NCI-H526 (cell line): ENCODE results near the gene PREX1.

Source experiments
- DNase-seq, 2 experiments: peaks; one replicate each; lab custom pipeline; 2025; lab: John Stamatoyannopoulos, UW

The PREX1 gene

DNA sequence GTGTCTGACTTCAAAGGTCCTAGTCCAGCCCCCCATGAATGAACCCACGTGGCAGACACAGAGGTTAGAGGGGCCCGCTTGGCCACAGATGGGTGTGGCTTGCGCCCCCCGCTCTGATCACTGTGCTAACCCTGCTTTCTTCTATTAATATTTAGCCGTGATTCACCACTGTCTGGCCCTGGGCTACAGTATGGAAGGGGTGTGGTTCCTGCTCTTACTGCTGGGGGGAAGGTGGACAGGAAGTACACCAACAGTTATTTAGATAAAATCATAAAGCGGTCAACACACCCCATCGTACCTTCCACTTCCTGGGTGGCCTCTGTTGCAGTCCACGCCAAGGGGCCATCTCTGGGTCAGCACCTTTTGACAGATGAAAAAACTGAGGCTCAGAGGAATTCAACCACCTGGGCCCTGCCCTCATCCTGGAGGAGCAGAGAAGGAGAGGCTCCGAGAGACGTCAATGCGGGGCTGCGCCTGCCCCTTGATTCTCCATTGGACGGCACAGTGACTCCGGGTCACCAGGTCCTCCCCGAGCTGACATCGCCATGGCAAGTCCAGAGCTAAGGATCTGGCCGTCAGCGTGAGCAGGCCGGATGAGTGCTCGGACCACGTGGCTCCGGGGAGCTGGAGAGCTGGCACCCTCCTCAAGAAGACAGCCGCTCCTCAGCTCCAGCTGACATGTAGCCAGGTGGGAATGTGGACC is 206.3 kb downstream of the PREX1 start:
- DNase-seq, result no peak

DNA sequence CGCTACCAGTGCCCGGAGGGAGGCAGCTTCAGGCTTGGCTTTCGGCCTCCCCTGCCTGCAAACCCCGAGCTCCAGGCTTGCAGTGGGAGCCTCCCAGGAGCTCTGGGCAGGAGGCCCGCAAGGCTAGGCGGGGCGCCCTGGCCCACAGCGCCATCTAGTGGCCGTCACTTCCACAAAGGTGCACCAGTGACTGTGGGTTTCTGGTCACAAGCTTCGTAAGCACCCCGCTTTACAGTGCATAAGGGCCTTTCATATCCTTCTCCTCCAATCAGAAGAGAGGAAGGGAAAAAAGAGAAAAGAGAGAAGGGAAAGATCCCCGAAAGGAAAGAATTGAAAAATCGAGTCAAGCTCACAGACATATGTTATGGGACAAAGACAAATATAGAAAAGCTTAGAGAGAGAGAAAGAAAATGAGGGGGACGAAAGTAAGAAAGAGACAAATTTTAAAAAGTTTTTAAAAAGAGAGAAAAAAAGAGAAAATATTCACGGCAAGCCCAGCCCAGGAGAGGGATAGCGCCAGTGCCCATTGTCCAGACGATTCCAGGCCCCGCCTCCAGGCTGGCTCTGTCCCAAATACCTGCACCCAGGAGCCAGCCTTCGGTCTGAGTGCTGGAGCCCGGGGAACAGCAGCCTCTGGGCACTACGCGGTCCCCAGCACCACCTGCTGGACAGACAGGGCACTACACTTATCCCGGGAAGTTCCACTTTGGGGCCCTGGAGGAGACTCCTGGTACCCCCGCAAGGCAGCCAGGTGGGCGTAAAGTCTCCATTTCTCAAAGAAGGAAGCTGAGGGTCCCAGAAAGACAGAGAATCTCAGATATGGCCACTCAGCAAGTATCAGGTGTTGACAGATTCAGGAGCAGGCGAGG is 207.1 kb downstream of the PREX1 start:
- DNase-seq, result peak; percentile 72 to 93

- no peak for DNase-seq
These were observed 207.7 kb downstream of the PREX1 start for GRCh38 chr20:48620154-48620506.

- no peak for DNase-seq
These were observed 208.4 kb downstream of the PREX1 start for GRCh38 chr20:48619126-48620101.

DNA sequence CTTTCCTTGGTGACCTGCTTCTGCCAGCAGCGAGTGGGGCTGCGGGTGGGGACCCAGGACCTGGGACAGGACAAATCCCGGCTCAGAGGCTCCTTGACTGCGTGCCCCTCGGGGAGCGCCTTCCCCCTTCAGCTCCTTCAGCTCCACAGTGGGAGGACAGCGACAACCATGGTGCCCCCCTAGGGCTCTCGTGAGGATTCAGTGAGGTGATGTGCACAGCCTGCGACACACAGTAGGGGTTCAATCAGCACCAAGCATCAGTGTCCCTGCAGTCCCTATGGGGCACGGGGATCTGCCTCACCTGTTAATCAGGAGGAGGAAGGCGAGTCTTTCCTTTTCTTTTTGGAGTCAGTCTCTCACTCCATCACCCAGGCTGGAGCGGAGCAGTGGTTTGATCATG is 209.2 kb downstream of the PREX1 start:
- no peak for DNase-seq

GRCh38 chr20:48618052-48618451 is 209.7 kb downstream of the PREX1 start:
- no peak for DNase-seq

DNA sequence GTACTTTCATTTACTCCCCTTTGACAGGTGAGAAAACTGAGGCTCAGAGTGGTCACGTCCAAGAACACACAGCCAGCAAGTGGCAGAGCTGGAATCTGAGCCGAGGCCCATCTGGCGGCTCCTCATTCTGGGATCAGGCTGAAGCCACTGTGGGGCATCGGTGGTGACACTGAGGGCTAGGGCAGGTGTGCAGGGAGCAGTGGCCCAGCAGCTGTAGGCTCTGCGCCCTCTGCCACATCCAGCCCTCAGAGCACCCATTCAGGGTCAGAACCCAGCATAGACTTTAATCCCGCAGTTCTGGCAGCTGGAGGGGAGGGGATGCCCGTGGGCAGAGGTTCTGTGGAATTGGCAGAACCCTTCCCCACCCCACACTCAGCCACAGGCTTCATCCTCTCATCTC is 210.3 kb downstream of the PREX1 start:
- no peak for DNase-seq

GRCh38 chr20:48616481-48616880 is 211.3 kb downstream of the PREX1 start:
- no peak for DNase-seq

DNA sequence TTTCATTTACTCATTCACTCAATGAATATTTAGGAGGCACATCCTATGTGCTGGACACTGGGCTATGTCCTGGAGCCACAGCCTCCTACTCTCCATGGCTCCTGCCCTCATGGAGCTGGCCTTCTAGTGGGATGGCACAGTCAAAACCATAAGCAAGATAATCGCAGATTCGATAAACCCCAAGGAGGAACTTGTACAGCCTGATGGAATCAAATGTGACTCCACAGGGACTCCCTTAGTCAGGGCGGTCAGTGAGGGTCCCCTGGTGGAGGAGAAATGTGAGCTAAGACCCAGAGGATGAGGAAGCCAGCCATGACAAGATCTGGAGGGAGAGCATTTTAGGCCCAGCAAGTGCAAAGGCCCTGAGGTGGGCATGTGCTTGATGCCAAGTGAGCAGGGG is 211.9 kb downstream of the PREX1 start:
- DNase-seq, result no peak

DNA sequence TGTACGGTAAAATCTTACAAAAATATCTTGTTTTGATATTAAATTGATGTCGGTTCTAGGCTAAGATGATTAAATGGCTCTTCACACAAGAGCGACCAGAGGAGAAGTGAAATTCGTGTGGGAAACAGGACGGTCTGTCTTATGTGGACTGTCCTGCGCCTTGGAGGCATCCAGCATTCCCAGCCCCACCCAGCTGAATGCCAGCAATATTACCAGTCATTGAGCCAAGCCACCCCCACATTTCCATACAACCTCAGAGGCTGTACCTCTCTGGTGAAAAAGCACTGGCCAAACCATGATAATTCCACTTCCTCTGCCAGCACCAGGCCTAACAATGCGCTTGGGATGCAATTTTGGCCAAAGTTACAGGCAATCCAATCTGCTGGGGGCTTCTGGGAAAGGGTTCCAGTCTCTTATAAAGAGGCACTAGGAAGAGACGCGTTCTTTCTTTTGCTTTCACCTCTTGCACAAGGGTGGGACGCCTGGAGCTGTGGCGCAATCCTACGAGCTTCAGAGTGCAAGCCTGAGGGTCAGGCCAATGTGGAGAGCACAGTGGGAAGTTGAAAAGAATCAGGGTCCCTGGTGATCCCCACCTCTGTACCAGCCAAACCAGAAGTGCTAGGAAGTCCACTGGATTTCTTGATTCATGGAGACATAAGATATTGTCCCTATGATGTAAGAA is 213.1 kb downstream of the PREX1 start:
- DNase-seq, result no peak

- no peak for DNase-seq
These were observed 213.9 kb downstream of the PREX1 start for GRCh38 chr20:48613926-48614325.

GRCh38 chr20:48612335-48612734 is 215.5 kb downstream of the PREX1 start:
- DNase-seq, result no peak

DNA sequence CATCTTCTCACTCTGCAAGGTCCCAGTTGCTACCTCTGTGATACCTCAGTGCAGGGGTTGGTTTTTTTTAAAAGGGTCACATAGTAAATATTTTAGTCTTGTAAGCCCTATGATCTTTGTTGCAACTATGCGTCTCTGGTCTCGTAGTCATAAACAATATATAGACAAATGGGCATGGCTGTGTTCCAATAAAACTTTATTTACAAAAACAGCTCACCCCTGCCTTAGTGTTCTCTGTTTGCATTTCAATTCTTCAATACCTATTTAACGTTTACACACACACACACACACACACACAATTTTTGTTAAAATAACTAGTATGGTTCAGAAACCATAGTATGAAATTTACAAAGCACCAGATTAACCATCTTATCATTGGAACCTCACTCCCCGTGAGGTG is 216.8 kb downstream of the PREX1 start:
- no peak for DNase-seq

- DNase-seq, result no peak
These were observed 218.3 kb downstream of the PREX1 start for GRCh38 chr20:48609491-48609978.

GRCh38 chr20:48608756-48609155 is 219.0 kb downstream of the PREX1 start:
- peak; percentile 86 to 92 for DNase-seq

DNA sequence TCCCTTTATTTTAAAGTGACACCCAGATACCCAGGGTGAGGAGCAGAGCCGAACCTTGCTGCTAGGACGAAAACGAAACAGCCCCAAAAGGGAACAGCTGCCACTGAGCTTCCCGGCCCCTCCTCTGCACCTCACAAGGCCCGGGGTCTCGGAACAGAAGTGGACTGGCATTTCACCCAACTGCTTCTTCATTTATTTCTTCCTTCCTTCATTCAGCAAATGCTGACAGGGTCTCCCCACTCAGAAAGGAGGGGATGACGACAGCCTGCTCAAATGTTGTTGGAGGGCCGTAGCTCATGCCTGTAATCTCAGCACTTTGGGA is 220.3 kb downstream of the PREX1 start:
- DNase-seq, result no peak

DNA sequence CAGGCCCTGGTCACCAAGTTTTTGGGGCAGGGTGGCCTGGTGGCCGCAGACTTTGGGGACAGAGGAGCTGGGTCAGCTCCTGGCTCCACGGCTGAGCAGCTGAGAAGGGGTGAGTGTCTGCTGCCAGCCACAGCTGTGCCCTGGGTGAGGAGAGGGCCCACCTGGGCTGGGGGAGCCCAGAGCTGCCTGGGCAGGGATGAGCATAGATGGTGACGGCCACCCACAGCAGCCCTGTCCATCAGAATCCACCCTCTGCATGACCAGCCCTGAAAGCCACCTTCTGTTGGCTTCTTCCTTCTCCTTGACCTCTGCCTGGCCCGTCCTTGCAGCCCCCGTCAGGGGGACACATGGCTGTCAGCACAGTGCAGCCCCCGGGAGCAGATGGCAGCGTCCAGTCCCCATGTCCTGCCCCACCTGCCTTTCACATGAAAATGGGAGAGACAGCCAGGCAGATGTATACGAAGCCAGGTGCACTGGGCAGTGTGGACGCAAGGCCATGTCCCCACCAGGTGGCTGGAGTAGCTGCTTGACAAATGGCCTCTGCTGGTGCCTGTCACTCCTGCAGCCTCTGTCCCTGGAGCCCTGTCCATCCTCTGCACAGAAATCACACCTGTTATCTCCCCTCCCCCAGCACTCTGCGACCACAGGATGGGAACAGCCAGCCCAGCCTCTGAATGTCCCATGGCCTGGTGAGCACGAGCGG is 220.8 kb downstream of the PREX1 start:
- no peak for DNase-seq

GRCh38 chr20:48606172-48606840 is 221.5 kb downstream of the PREX1 start:
- no peak for DNase-seq

- no peak for DNase-seq
These were observed 222.2 kb downstream of the PREX1 start for GRCh38 chr20:48605364-48606171.

DNA sequence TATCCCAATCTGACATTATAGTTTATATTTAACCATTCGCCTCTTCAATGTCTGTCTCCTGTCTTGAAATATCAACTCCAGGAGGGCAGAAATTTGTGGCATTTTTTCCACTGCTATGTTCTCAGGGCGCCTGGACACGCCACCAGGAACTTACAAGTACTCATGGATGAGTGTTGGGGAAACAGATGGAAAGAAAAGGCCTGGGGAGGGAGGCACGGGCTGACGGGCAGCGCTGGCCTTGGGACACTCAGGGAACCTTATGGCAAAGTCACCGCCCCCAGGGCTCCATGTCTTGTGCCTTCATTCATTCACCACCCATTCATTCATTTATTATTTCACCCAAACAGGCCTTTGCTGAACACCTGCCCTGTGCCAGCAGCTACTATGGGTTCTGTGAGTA is 222.9 kb downstream of the PREX1 start:
- no peak for DNase-seq
